Naive B cell (primary cell): ENCODE data around the gene SPAG6. TPM values are rescaled to one million over a fixed set of nuclear protein-coding genes. Genes with fewer than 3 reads are reported as not detected.

Experiments used
- ATAC-seq, 2 donors: fragments of 150-1000 bp; cut with Tn5 transposase; 2 replicates each; pipeline ENCODE4 v1.10.0; 2021; ENCODE audit warnings: low read depth in 2 of 2, mild to moderate bottlenecking in 2 of 2, moderate library complexity in 2 of 2
- DNase-seq: peaks from one replicate; pipeline ENCODE4 v3.0.0; 2022
- H3K27ac Mint-ChIP-seq, 6 donors: one replicate each; pipeline ENCODE4 v1.8.0; 2020 to 2022; ENCODE audit warnings: mild to moderate bottlenecking in 6 of 6, mixed read lengths in 6 of 6, moderate library complexity in 5 of 6, inconsistent platforms in 2 of 6
- H3K27me3 Mint-ChIP-seq, 3 donors: one replicate each; pipeline ENCODE4 v1.8.0; 2021 to 2022; ENCODE audit warnings: mixed read lengths in 3 of 3, mild to moderate bottlenecking in 1 of 3
- H3K36me3 Mint-ChIP-seq, 2 donors: one replicate each; pipeline ENCODE4 v1.8.0; 2020 to 2022; ENCODE audit warnings: mixed read lengths in 2 of 2, inconsistent platforms in 1 of 2, mild to moderate bottlenecking in 1 of 2
- H3K4me1 Mint-ChIP-seq, 3 donors: one replicate each; pipeline ENCODE4 v1.8.0; 2020 to 2022; ENCODE audit warnings: mixed read lengths in 3 of 3, inconsistent platforms in 1 of 3, mild to moderate bottlenecking in 1 of 3, moderate library complexity in 1 of 3
- H3K4me3 Mint-ChIP-seq, 8 donors: one replicate each; pipeline ENCODE4 v1.8.0; 2020 to 2022; ENCODE audit warnings: mild to moderate bottlenecking in 8 of 8, mixed read lengths in 8 of 8, moderate library complexity in 8 of 8, inconsistent platforms in 2 of 8
- H3K9me3 Mint-ChIP-seq, 7 donors: one replicate each; pipeline ENCODE4 v1.8.0; 2020 to 2022; ENCODE audit warnings: mixed read lengths in 7 of 7, mild to moderate bottlenecking in 5 of 7, inconsistent platforms in 2 of 7, moderate library complexity in 1 of 7
- polyA plus RNA-seq, 6 donors: library from polyadenylated mRNA; unstranded; fragments of 300-500 nt; fragmentation: Illumina TruSeq; gene quantifications; one replicate each; pipeline ENCODE4 v1.2.3, GENCODE V29; 2021; ENCODE audit warnings: low read depth in 6 of 6

SPAG6 gene
- polyA plus RNA-seq, 6 donors from 2014 or later: not detected

GRCh38 chr10:22458272-22459038, 113.2 kb downstream of the SPAG6 start:
- no peak for DNase-seq
- no peaks in the 10 kb centered on the region for H3K36me3 Mint-ChIP-seq
- H3K27me3 Mint-ChIP-seq: no peaks in the 10 kb centered on the region
- no peak overlapping the region for H3K4me3 Mint-ChIP-seq
- ATAC-seq: no peak
- H3K9me3 Mint-ChIP-seq: no peaks in the 10 kb centered on the region
- peak overlapping the region in 1 of 6 donors; percentile 52 for H3K27ac Mint-ChIP-seq
- peaks cover 27 to 53% (median 50%) of the 10 kb centered on the region in 3 donors for H3K4me1 Mint-ChIP-seq

- H3K36me3 Mint-ChIP-seq: no peaks in the 10 kb centered on the region
- H3K4me1 Mint-ChIP-seq: peaks cover 27 to 52% (median 51%) of the 10 kb centered on the region in 3 donors
- ATAC-seq (peak in 1 of 2 donors; percentile 37), DNase-seq (no peak)
- no peaks in the 10 kb centered on the region for H3K27me3 Mint-ChIP-seq
- peaks cover 0 to 1% (median 0%) of the 10 kb centered on the region in 7 donors for H3K9me3 Mint-ChIP-seq
- H3K27ac Mint-ChIP-seq: peak overlapping the region in 1 of 6 donors; percentile 15
- H3K4me3 Mint-ChIP-seq: no peak overlapping the region
Measured at GRCh38 chr10:22459496-22459895, 114.2 kb downstream of the SPAG6 start.

- no peaks in the 10 kb centered on the region for H3K36me3 Mint-ChIP-seq
- DNase-seq (no peak), ATAC-seq (no peak)
- peaks cover 24 to 52% (median 48%) of the 10 kb centered on the region in 3 donors for H3K4me1 Mint-ChIP-seq
- H3K27me3 Mint-ChIP-seq: no peaks in the 10 kb centered on the region
- no peak overlapping the region for H3K4me3 Mint-ChIP-seq
- H3K27ac Mint-ChIP-seq: no peak overlapping the region
- H3K9me3 Mint-ChIP-seq: peaks cover 0 to 1% (median 0%) of the 10 kb centered on the region in 7 donors
Measured at GRCh38 chr10:22460101-22460500, 114.8 kb downstream of the SPAG6 start.

- H3K27ac Mint-ChIP-seq: no peak overlapping the region
- peaks cover 19 to 45% (median 41%) of the 10 kb centered on the region in 3 donors for H3K4me1 Mint-ChIP-seq
- H3K9me3 Mint-ChIP-seq: peaks cover 0 to 1% (median 0%) of the 10 kb centered on the region in 7 donors
- H3K36me3 Mint-ChIP-seq: no peaks in the 10 kb centered on the region
- H3K27me3 Mint-ChIP-seq: no peaks in the 10 kb centered on the region
- ATAC-seq (no peak), DNase-seq (no peak)
- no peak overlapping the region for H3K4me3 Mint-ChIP-seq
Measured at GRCh38 chr10:22460531-22461403, 115.5 kb downstream of the SPAG6 start.

- DNase-seq: no peak
- Mint-ChIP-seq H3K36me3 (no peaks in the 10 kb centered on the region), H3K4me1 (peaks cover 15 to 34% (median 32%) of the 10 kb centered on the region in 3 donors), H3K4me3 (no peak overlapping the region), H3K27ac (peak overlapping the region in 1 of 6 donors; percentile 65), H3K9me3 (peaks cover 0 to 1% (median 0%) of the 10 kb centered on the region in 7 donors), H3K27me3 (no peaks in the 10 kb centered on the region)
- no peak for ATAC-seq
Measured at GRCh38 chr10:22461891-22462290, 116.6 kb downstream of the SPAG6 start.

GRCh38 chr10:22463255-22463654, 118.0 kb downstream of the SPAG6 start:
- Mint-ChIP-seq H3K27ac (peak overlapping the region in 2 of 6 donors; percentile 39 to 73), H3K27me3 (no peaks in the 10 kb centered on the region), H3K36me3 (no peaks in the 10 kb centered on the region), H3K9me3 (peaks cover 0 to 1% (median 0%) of the 10 kb centered on the region in 7 donors), H3K4me3 (no peak overlapping the region), H3K4me1 (peaks cover 15 to 33% (median 28%) of the 10 kb centered on the region in 3 donors)
- DNase-seq: no peak
- ATAC-seq: no peak

- H3K27me3 Mint-ChIP-seq: no peaks in the 10 kb centered on the region
- H3K27ac Mint-ChIP-seq: peak overlapping the region in 1 of 6 donors; percentile 41
- H3K9me3 Mint-ChIP-seq: peaks cover 0 to 1% (median 0%) of the 10 kb centered on the region in 7 donors
- no peaks in the 10 kb centered on the region for H3K36me3 Mint-ChIP-seq
- no peak overlapping the region for H3K4me3 Mint-ChIP-seq
- ATAC-seq: peak; percentile 52 to 75
- H3K4me1 Mint-ChIP-seq: peaks cover 10 to 20% (median 20%) of the 10 kb centered on the region in 3 donors
- no peak for DNase-seq
Measured at GRCh38 chr10:22464966-22465629, 119.8 kb downstream of the SPAG6 start.

- H3K36me3 Mint-ChIP-seq: no peaks in the 10 kb centered on the region
- no peak for DNase-seq
- peaks cover 10 to 20% (median 20%) of the 10 kb centered on the region in 3 donors for H3K4me1 Mint-ChIP-seq
- H3K27me3 Mint-ChIP-seq: peaks cover 3 to 6% (median 4%) of the 10 kb centered on the region in 3 donors
- H3K9me3 Mint-ChIP-seq: peaks cover 0 to 1% (median 0%) of the 10 kb centered on the region in 7 donors
- H3K27ac Mint-ChIP-seq: no peak overlapping the region
- no peak overlapping the region for H3K4me3 Mint-ChIP-seq
- ATAC-seq: no peak
Measured at GRCh38 chr10:22466763-22467334, 121.6 kb downstream of the SPAG6 start.

Other genes starting within 250 kb of the SPAG6 start
- not detected for gene EBLN1, start 127.5 kb upstream of the SPAG6 start, polyA plus RNA-seq
- gene COMMD3, start 29.1 kb upstream of the SPAG6 start, polyA plus RNA-seq: 100 to 1,000 TPM in 5 of 6 donors, 10 to 100 TPM in 1; 86.5 to 140 (median 110) TPM
- gene BMI1, start 24.4 kb upstream of the SPAG6 start, polyA plus RNA-seq: 10 to 100 TPM; 28.3 to 45.7 (median 33.3) TPM